Endothelial cell of umbilical vein (primary cell): ENCODE results near the gene GPD2. TPM values are rescaled to one million over a fixed set of nuclear protein-coding genes. Genes with fewer than 3 reads are reported as not detected.

Experiments
- BruUV-seq: library from RNA; stranded (reverse); fragments of 400-500 nt; replicated peaks from 2 replicates; lab custom pipeline; 2021; lab: Mats Ljungman, UMichigan
- CTCF ChIA-PET: fragments of 300-600, 350-600 bp; sonication (Branson Sonifier 250); formaldehyde crosslinking; loops from one replicate; lab custom pipeline; 2021; ENCODE audit warnings: antibody characterized with exemption, inconsistent platforms; lab: Charles Lee
- POLR2A ChIA-PET: fragments of 300-600, 350-600 bp; sonication (Branson Sonifier 250); formaldehyde crosslinking; loops from one replicate; lab custom pipeline; 2021; ENCODE audit warnings: antibody characterized with exemption, inconsistent platforms; lab: Charles Lee
- DNase-seq: peaks from one replicate; pipeline ENCODE4 v3.0.0-alpha.2; 2011; ENCODE audit warnings: low read depth, low spot score
- FAIRE-seq: peaks from 2 replicates; lab custom pipeline; 2011; peaks lifted over from hg19 to GRCh38; lab: Jason Lieb, UNC
- H2AFZ ChIP-seq: 2 replicates; pipeline ENCODE4 v1.6.0; 2012; ENCODE audit warnings: low read depth, low read length, control low read depth, inconsistent platforms
- H3K27ac ChIP-seq: 2 replicates; pipeline ENCODE4 v1.5.1; 2011; ENCODE audit warnings: low read depth, mild to moderate bottlenecking, control low read depth, low read length, moderate library complexity; ENCODE audit not compliant: insufficient read depth
- H3K27me3 ChIP-seq, 2 experiments: 2 replicates each; pipeline versions ENCODE4 v1.6.0 to v1.6.1; 2011; ENCODE audit warnings: low read length in 2 of 2, mixed read lengths in 1 of 2; ENCODE audit not compliant: control insufficient read depth in 2 of 2, insufficient read depth in 2 of 2
- H3K36me3 ChIP-seq, 2 experiments: 2 replicates in 1 of 2; 3 replicates in 1 of 2; pipeline ENCODE4 v1.5.1; 2011; ENCODE audit warnings: low read length in 2 of 2, mild to moderate bottlenecking in 1 of 2, moderate library complexity in 1 of 2; ENCODE audit not compliant: control insufficient read depth in 2 of 2, insufficient read depth in 2 of 2; ENCODE audit errors: extremely low read depth in 1 of 2
- H3K4me1 ChIP-seq: 3 replicates; pipeline ENCODE4 v1.5.1; 2011; ENCODE audit warnings: mild to moderate bottlenecking, low read length; ENCODE audit not compliant: control insufficient read depth, insufficient read depth; ENCODE audit errors: extremely low read depth
- H3K4me2 ChIP-seq: 2 replicates; pipeline ENCODE4 v1.6.1; 2011; ENCODE audit warnings: low read length, control low read depth, mixed read lengths; ENCODE audit not compliant: insufficient read depth
- H3K4me3 ChIP-seq, 3 experiments: fragments of 200-600 bp in 1 of 3; sonication (generic), shearing (Covaris generic) in 1 of 3; replicated peaks in 1 of 3; 2 replicates each; pipeline ENCODE4 v1.5.1; 2011 to 2016; ENCODE audit warnings: control low read depth in 3 of 3, low read length in 3 of 3, mild to moderate bottlenecking in 2 of 3, inconsistent platforms in 1 of 3, low read depth in 1 of 3, moderate library complexity in 1 of 3; ENCODE audit not compliant: insufficient read depth in 1 of 3
- H3K79me2 ChIP-seq: 2 replicates; pipeline ENCODE4 v1.6.0; 2012; ENCODE audit warnings: low read length, inconsistent platforms; ENCODE audit not compliant: control insufficient read depth, insufficient read depth
- H3K9ac ChIP-seq: replicated peaks from 2 replicates; pipeline ENCODE3; 2011; ENCODE audit warnings: low read length, control low read depth; ENCODE audit not compliant: insufficient read depth; ENCODE audit errors: extremely low read depth
- H3K9me1 ChIP-seq: replicated peaks from 3 replicates; pipeline ENCODE4 v1.6.0; 2011; ENCODE audit warnings: mild to moderate bottlenecking, low read length; ENCODE audit not compliant: control insufficient read depth, insufficient read depth; ENCODE audit errors: extremely low read depth
- H3K9me3 ChIP-seq: replicated peaks from 2 replicates; pipeline ENCODE4 v1.5.1; 2012; ENCODE audit warnings: low read length, inconsistent platforms; ENCODE audit not compliant: control insufficient read depth, insufficient read depth
- H4K20me1 ChIP-seq: replicated peaks from 2 replicates; pipeline ENCODE3; 2011; ENCODE audit warnings: mild to moderate bottlenecking, low read length; ENCODE audit not compliant: control insufficient read depth, insufficient read depth; ENCODE audit errors: extremely low read depth
- CTCF ChIP-seq, 2 donors: IDR thresholded peaks; 1 replicate in 1 of 2; 2 replicates in 1 of 2; pipeline ENCODE4 v1.5.1; 2011; ENCODE audit warnings: low read length in 2 of 2, mild to moderate bottlenecking in 2 of 2, moderate library complexity in 2 of 2, control low read depth in 1 of 2, inconsistent platforms in 1 of 2, low read depth in 1 of 2; ENCODE audit not compliant: insufficient read depth in 1 of 2; ENCODE audit errors: extremely low read depth in 1 of 2
- FOS ChIP-seq: IDR thresholded peaks from 2 replicates; pipeline ENCODE4 v1.6.1; 2011; ENCODE audit warnings: mild to moderate bottlenecking, low read length, moderate library complexity, borderline replicate concordance; ENCODE audit not compliant: insufficient read depth
- GATA2 ChIP-seq: IDR thresholded peaks from 2 replicates; pipeline ENCODE4 v1.7.0; 2011; ENCODE audit warnings: low read depth, mild to moderate bottlenecking, moderate library complexity, mixed read lengths, low read length; ENCODE audit not compliant: insufficient read length, insufficient read depth
- JUN ChIP-seq: IDR thresholded peaks from 2 replicates; pipeline ENCODE4 v1.6.1; 2011; ENCODE audit warnings: borderline replicate concordance, low read depth; ENCODE audit not compliant: insufficient read length, insufficient read depth
- MYC ChIP-seq: IDR thresholded peaks from one replicate; pipeline ENCODE4 v1.6.1; 2011; ENCODE audit warnings: mild to moderate bottlenecking, low read depth, low read length
- POLR2A ChIP-seq: IDR thresholded peaks from 2 replicates; pipeline ENCODE4 v1.6.1; 2012; ENCODE audit warnings: low read depth, mild to moderate bottlenecking, control low read depth, low read length
- POLR2AphosphoS5 ChIP-seq: IDR thresholded peaks from 2 replicates; pipeline ENCODE4 v1.6.1; 2012; ENCODE audit warnings: low read depth, mild to moderate bottlenecking, control low read depth, low read length, moderate library complexity; ENCODE audit not compliant: insufficient read depth
- dilution Hi-C: fragments of 300-500 bp; cut with MboI; formaldehyde crosslinking; loops from one replicate; pipeline ENCODE4 v1.15.0; 2019; ENCODE audit warnings: low sequenced_read_pairs; ENCODE audit not compliant: extremely low pct_ligation_motif_present
- intact Hi-C: fragments of 100-400 bp; cut with micrococcal nuclease; formaldehyde crosslinking; loops from one replicate; pipeline ENCODE4 v1.10.0; 2022
- polyA plus RNA-seq, 4 experiments: library from polyadenylated mRNA; depleted of rRNA in 3 of 4; stranded (reverse) in 3 of 4; unstranded in 1 of 4; fragments of >200 nt; gene quantifications; 2 replicates each; pipeline versions ENCODE4 v1.2.1 to v1.2.3, GENCODE V29; 2011 to 2012; ENCODE audit warnings: missing spikeins in 1 of 4
- total RNA-seq: library from RNA; stranded (reverse); gene quantifications from 2 replicates; pipeline ENCODE4 v1.2.3, GENCODE V29; 2021

GPD2 gene
- total and polyA plus RNA-seq, 2 donors (not counting 3 experiments of a cell fraction or from before 2014, with no cell fraction given) = 6.6 to 37.0 TPM

DNA sequence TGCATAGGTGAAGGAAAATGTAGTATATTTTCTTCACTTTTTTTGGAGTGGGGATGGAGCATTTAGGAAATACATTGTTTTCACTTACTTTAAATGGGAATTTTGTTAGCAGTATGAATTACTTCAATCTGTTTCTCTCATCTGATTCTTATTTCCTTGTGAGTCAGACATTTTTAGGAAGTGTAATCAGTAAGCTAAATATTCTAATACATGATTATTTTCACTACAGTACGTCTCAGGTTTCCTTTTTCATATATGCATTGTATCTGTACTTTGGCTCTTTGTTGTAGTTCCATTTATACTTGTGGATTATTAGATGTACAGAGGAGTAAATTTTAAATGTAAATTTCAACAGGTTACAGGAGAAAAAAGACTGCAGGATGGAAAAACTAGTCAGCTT, 27.9 kb downstream of the GPD2 start:
- H3K4me2 ChIP-seq = peak overlapping the region; percentile 95
- BruUV-seq = no TSS peak
- intact Hi-C loops = loop anchor here (1.0 to 10.0 kb wide), 4 partner anchors 19 to 129 kb away; partner anchors contain the start of genes GPD2 and NR4A2
- POLR2A ChIA-PET = no interaction called here
- H3K4me3 ChIP-seq = peak overlapping the region in 1 of 3 experiments; percentile 50
- FAIRE-seq (peak; percentile 59), DNase-seq (peak; percentile 72)
- CTCF ChIA-PET = interaction anchor here (0.8 to 2.1 kb wide), 6 partner anchors 14 to 129 kb away, joined by 3 to 11 read pairs (median 4); partner anchors contain the start of gene GPD2
- peaks cover 3% of the 10 kb centered on the region for H3K79me2 ChIP-seq
- dilution Hi-C loops = no loop called here
- H2AFZ ChIP-seq = peak overlapping the region; percentile 36
- no peaks in the 10 kb centered on the region for H3K9me3 ChIP-seq
- no peaks in the 10 kb centered on the region for H3K27me3 ChIP-seq
- H3K36me3 ChIP-seq = no peaks in the 10 kb centered on the region
- H3K4me1 ChIP-seq = peaks cover 27% of the 10 kb centered on the region
- H3K9ac ChIP-seq = peak overlapping the region; percentile 23
- no peaks in the 10 kb centered on the region for H4K20me1 ChIP-seq
- H3K9me1 ChIP-seq = no peaks in the 10 kb centered on the region
- no peak for TF ChIP-seq CTCF (IDR thresholded peaks at IDR 0.05; ENCODE audit: extremely low read depth in 1 of 2, insufficient read depth in 1 of 2, low read depth in 1 of 2, low read length in 2 of 2)
- TF ChIP-seq FOS = peak; percentile 55
- TF ChIP-seq JUN = peak; percentile 47
- TF ChIP-seq GATA2 = peak; percentile 39
- peak overlapping the region; percentile 52 for H3K27ac ChIP-seq

- POLR2A ChIA-PET = no interaction called here
- no peaks in the 10 kb centered on the region for H3K9me1 ChIP-seq
- intact Hi-C loops (loop anchor here (2.0 to 10.0 kb wide), 2 partner anchors 65 to 131 kb away; partner anchors contain the start of gene NR4A2), dilution Hi-C loops (no loop called here)
- H3K4me3 ChIP-seq = no peak overlapping the region
- H2AFZ ChIP-seq = no peak overlapping the region
- no peaks in the 10 kb centered on the region for H3K36me3 ChIP-seq
- FAIRE-seq (no peak), DNase-seq (no peak)
- CTCF ChIA-PET = interaction anchor here (1.0 to 2.1 kb wide), 2 partner anchors 72 to 131 kb away, joined by 3 to 11 read pairs; no protein-coding TSS in a partner anchor
- no peak overlapping the region for H3K9ac ChIP-seq
- no peak overlapping the region for H3K4me2 ChIP-seq
- peaks cover 3% of the 10 kb centered on the region for H3K79me2 ChIP-seq
- BruUV-seq = no TSS peak
- H3K9me3 ChIP-seq = no peaks in the 10 kb centered on the region
- no peaks in the 10 kb centered on the region for H3K27me3 ChIP-seq
- TF ChIP-seq MYC (no peak), POLR2AphosphoS5 (no peak), FOS (no peak), POLR2A (no peak), JUN (no peak), CTCF (IDR thresholded peaks at IDR 0.05; ENCODE audit: extremely low read depth in 1 of 2, insufficient read depth in 1 of 2, low read depth in 1 of 2, low read length in 2 of 2) (no peak)
- H4K20me1 ChIP-seq = no peaks in the 10 kb centered on the region
- peaks cover 27% of the 10 kb centered on the region for H3K4me1 ChIP-seq
- H3K27ac ChIP-seq = no peak overlapping the region
Measured at GRCh38 chr2:156465573-156465972, 29.4 kb downstream of the GPD2 start.
